HCT116 (cell line): ENCODE data around the gene FTCDNL1. TPM values are rescaled to one million over a fixed set of nuclear protein-coding genes. Genes with fewer than 3 reads are reported as not detected.

ENCODE experiments used
- ATAC-seq: fragments of 200-7000 bp; cut with Tn5 transposase; 2 replicates; pipeline ENCODE4 v1.9.1; 2020; ENCODE audit warnings: mild to moderate bottlenecking, moderate library complexity
- BruUV-seq: library from RNA; stranded (reverse); fragments of 400-500 nt; replicated peaks from 2 replicates; lab custom pipeline; 2021; lab: Mats Ljungman, UMichigan
- CTCF ChIA-PET: fragments of 300-600 bp; sonication (Branson Sonifier 250); formaldehyde crosslinking; loops from one replicate; lab custom pipeline; 2021; ENCODE audit warnings: antibody characterized with exemption; lab: Charles Lee
- POLR2A ChIA-PET: fragments of 300-600, 350-600 bp; sonication (Branson Sonifier 250); formaldehyde crosslinking; loops from one replicate; lab custom pipeline; 2021; ENCODE audit warnings: antibody characterized with exemption; lab: Charles Lee
- RAD21 ChIA-PET, 2 experiments: fragments of 300-600 bp; sonication (Branson Sonifier 250); formaldehyde crosslinking; loops; one replicate each; lab custom pipeline; 2023; ENCODE audit warnings: low total read pairs in 2 of 2; ENCODE audit not compliant: uncharacterized antibody in 2 of 2, unreplicated experiment in 2 of 2, low non-redundant PET in 1 of 2; lab: Charles Lee
- DNase-seq: peaks from one replicate; pipeline ENCODE4 v3.0.0-alpha.2; 2010; ENCODE audit warnings: low read depth, low spot score
- H2AFZ ChIP-seq: fragments of 200-600 bp; shearing (Covaris generic), sonication (generic); 2 replicates; pipeline ENCODE4 v1.6.1; 2017; ENCODE audit warnings: low read depth, mixed run types, mixed read lengths, antibody characterized with exemption, low read length; ENCODE audit not compliant: poor library complexity, severe bottlenecking
- H3K27ac ChIP-seq: 2 replicates; pipeline ENCODE4 v1.5.1; 2012; ENCODE audit warnings: low read depth, low read length
- H3K27me3 ChIP-seq: fragments of 200-600 bp; sonication (generic); 2 replicates; pipeline ENCODE4 v1.6.1; 2016; ENCODE audit warnings: mixed run types, low read length, mixed read lengths; ENCODE audit not compliant: insufficient read depth
- H3K36me3 ChIP-seq, 2 experiments: fragments of 200-500 bp in 1 of 2; fragments of 200-600 bp in 1 of 2; sonication (Bioruptor generic) in 1 of 2; sonication (generic) in 1 of 2; 2 replicates each; pipeline versions ENCODE4 v1.5.1 to v1.6.1; 2014 to 2016; ENCODE audit warnings: low read length in 2 of 2, inconsistent platforms in 1 of 2, mixed read lengths in 1 of 2, mixed run types in 1 of 2; ENCODE audit not compliant: insufficient read depth in 2 of 2, control insufficient read depth in 1 of 2
- H3K4me1 ChIP-seq, 2 experiments: fragments of 200-600 bp in 1 of 2; sonication (generic) in 1 of 2; 2 replicates each; pipeline versions ENCODE4 v1.5.1 to v1.6.1; 2012 to 2017; ENCODE audit warnings: low read length in 2 of 2, inconsistent platforms in 1 of 2, mild to moderate bottlenecking in 1 of 2, mixed read lengths in 1 of 2, mixed run types in 1 of 2, moderate library complexity in 1 of 2; ENCODE audit not compliant: insufficient read depth in 2 of 2, control insufficient read depth in 1 of 2
- H3K4me2 ChIP-seq: fragments of 200-600 bp; sonication (generic); 2 replicates; pipeline ENCODE4 v1.6.1; 2017; ENCODE audit warnings: mixed run types, low read length, mixed read lengths
- H3K4me3 ChIP-seq, 2 experiments: fragments of 200-600 bp in 1 of 2; sonication (generic) in 1 of 2; replicated peaks in 1 of 2; 2 replicates each; pipeline ENCODE4 v1.5.1; 2011 to 2016; ENCODE audit warnings: low read length in 2 of 2, control low read depth in 1 of 2, low read depth in 1 of 2, mild to moderate bottlenecking in 1 of 2, mixed read lengths in 1 of 2, mixed run types in 1 of 2
- H3K79me2 ChIP-seq: fragments of 200-600 bp; sonication (generic); 2 replicates; pipeline ENCODE4 v1.6.1; 2017; ENCODE audit warnings: mild to moderate bottlenecking, mixed run types, low read length, moderate library complexity, mixed read lengths; ENCODE audit not compliant: insufficient read depth
- H3K9ac ChIP-seq: fragments of 200-600 bp; sonication (generic); 2 replicates; pipeline ENCODE4 v1.6.1; 2016; ENCODE audit warnings: low read length, mixed read lengths
- H3K9me2 ChIP-seq: fragments of 200-600 bp; sonication (generic), shearing (Covaris generic); 2 replicates; pipeline ENCODE4 v1.6.1; 2017; ENCODE audit warnings: mixed run types, mild to moderate bottlenecking, moderate library complexity; ENCODE audit not compliant: insufficient read depth
- H3K9me3 ChIP-seq, 2 experiments: fragments of 200-500 bp in 1 of 2; fragments of 200-600 bp in 1 of 2; sonication (Bioruptor generic) in 1 of 2; sonication (generic) in 1 of 2; 2 replicates each; pipeline ENCODE4 v1.6.1; 2014 to 2017; ENCODE audit warnings: low read length in 2 of 2, mixed read lengths in 2 of 2, inconsistent platforms in 1 of 2, low read depth in 1 of 2, mild to moderate bottlenecking in 1 of 2, mixed run types in 1 of 2, moderate library complexity in 1 of 2; ENCODE audit not compliant: control insufficient read depth in 1 of 2, insufficient read depth in 1 of 2
- H4K20me1 ChIP-seq: fragments of 200-600 bp; sonication (generic), shearing (Covaris generic); 2 replicates; pipeline ENCODE4 v1.6.1; 2017; ENCODE audit warnings: mixed run types, mild to moderate bottlenecking, moderate library complexity; ENCODE audit not compliant: insufficient read depth
- ATF3 ChIP-seq: IDR thresholded peaks from 2 replicates; pipeline ENCODE4 v1.6.1; 2012
- CBX3 ChIP-seq: IDR thresholded peaks from 2 replicates; pipeline ENCODE4 v1.6.1; 2012; ENCODE audit warnings: low read depth
- CEBPB ChIP-seq: IDR thresholded peaks from 2 replicates; pipeline ENCODE4 v1.6.1; 2012; ENCODE audit warnings: low read depth
- CTCF ChIP-seq, 3 experiments: fragments of 200-600 bp in 1 of 3; sonication (generic) in 1 of 3; IDR thresholded peaks in 2 of 3; conservative IDR thresholded peaks in 1 of 3; 2 replicates each; pipeline ENCODE4 v1.5.1; 2012 to 2017; ENCODE audit warnings: low read depth in 2 of 3, low read length in 2 of 3, antibody characterized with exemption in 1 of 3, borderline replicate concordance in 1 of 3, control low read depth in 1 of 3, mild to moderate bottlenecking in 1 of 3, mixed read lengths in 1 of 3, mixed run types in 1 of 3, moderate library complexity in 1 of 3; ENCODE audit not compliant: insufficient read depth in 1 of 3
- EGR1 ChIP-seq: IDR thresholded peaks from 2 replicates; pipeline ENCODE4 v1.6.1; 2012; ENCODE audit warnings: low read depth
- ELF1 ChIP-seq: IDR thresholded peaks from 2 replicates; pipeline ENCODE4 v1.6.1; 2012; ENCODE audit warnings: low read depth, borderline replicate concordance
- EZH2 ChIP-seq: fragments of 200-600 bp; sonication (generic); IDR thresholded peaks from 2 replicates; pipeline ENCODE4 v1.6.1; 2017; ENCODE audit warnings: antibody characterized with exemption, mixed run types
- EZH2phosphoT487 ChIP-seq: fragments of 200-600 bp; IDR thresholded peaks from 2 replicates; pipeline ENCODE4 v1.6.1; 2018; ENCODE audit warnings: antibody characterized with exemption, borderline replicate concordance
- JUND ChIP-seq: IDR thresholded peaks from 2 replicates; pipeline ENCODE4 v1.6.1; 2012
- MAX ChIP-seq: IDR thresholded peaks from 2 replicates; pipeline ENCODE4 v1.6.1; 2012
- POLR2A ChIP-seq: IDR thresholded peaks from 2 replicates; pipeline ENCODE4 v1.7.0; 2011; ENCODE audit warnings: borderline replicate concordance; ENCODE audit not compliant: insufficient read depth, insufficient read length; ENCODE audit errors: extremely low read depth
- RAD21 ChIP-seq: IDR thresholded peaks from 2 replicates; pipeline ENCODE4 v1.6.1; 2012; ENCODE audit warnings: low read depth, mild to moderate bottlenecking
- SP1 ChIP-seq: IDR thresholded peaks from 2 replicates; pipeline ENCODE4 v1.6.1; 2012; ENCODE audit warnings: low read depth
- SRF ChIP-seq: IDR thresholded peaks from 2 replicates; pipeline ENCODE4 v1.6.1; 2012; ENCODE audit warnings: low read depth
- TCF7L2 ChIP-seq: IDR thresholded peaks from 2 replicates; pipeline ENCODE4 v1.7.0; 2011; ENCODE audit warnings: borderline replicate concordance, inconsistent platforms; ENCODE audit not compliant: insufficient read depth, insufficient read length; ENCODE audit errors: extremely low read depth
- YY1 ChIP-seq: IDR thresholded peaks from 2 replicates; pipeline ENCODE4 v1.6.1; 2011; ENCODE audit warnings: low read length, low read depth, moderate library complexity, mild to moderate bottlenecking; ENCODE audit not compliant: insufficient replicate concordance; ENCODE audit errors: extremely low read depth
- ZBTB33 ChIP-seq: IDR thresholded peaks from 2 replicates; pipeline ENCODE4 v1.6.1; 2011; ENCODE audit warnings: mild to moderate bottlenecking, low read length, moderate library complexity; ENCODE audit not compliant: insufficient replicate concordance; ENCODE audit errors: extremely low read depth
- ZFX ChIP-seq: fragments of 450-650 bp; IDR thresholded peaks from 2 replicates; pipeline ENCODE4 v1.6.1; 2017
- ZNF274 ChIP-seq: fragments of 200-500 bp; sonication (Bioruptor generic); IDR thresholded peaks from 2 replicates; pipeline ENCODE4 v1.6.1; 2014; ENCODE audit warnings: mild to moderate bottlenecking, low read depth, low read length, inconsistent platforms
- intact Hi-C: fragments of 100-400 bp; cut with micrococcal nuclease; formaldehyde crosslinking; loops from 2 replicates; pipeline ENCODE4 v1.10.0; 2022
- total RNA-seq: library from RNA; stranded (reverse); gene quantifications from one replicate; pipeline ENCODE4 v1.2.1, GENCODE V29; 2021; ENCODE audit not compliant: unreplicated experiment

Gene FTCDNL1
- total RNA-seq, 1 experiment from 2014 or later = 2.6 TPM

GRCh38 chr2:199818754-199819153, 32.2 kb downstream of the FTCDNL1 start:
- intact Hi-C loops = no loop called here
- no peaks in the 10 kb centered on the region for H4K20me1 ChIP-seq
- no peak for DNase-seq
- H3K9me2 ChIP-seq = no peaks in the 10 kb centered on the region
- H2AFZ ChIP-seq = no peak overlapping the region
- H3K9me3 ChIP-seq = no peaks in the 10 kb centered on the region
- no peaks in the 10 kb centered on the region for H3K27me3 ChIP-seq
- CTCF ChIA-PET = no interaction called here
- no TSS peak for BruUV-seq
- no peak overlapping the region for H3K27ac ChIP-seq
- no peak overlapping the region for H3K4me2 ChIP-seq
- H3K36me3 ChIP-seq = no peaks in the 10 kb centered on the region
- no peak for ATAC-seq
- RAD21 ChIA-PET = no interaction called here
- no peaks in the 10 kb centered on the region for H3K4me1 ChIP-seq
- no peak for TF ChIP-seq EZH2
- TF ChIP-seq MAX = no peak
- no peak for TF ChIP-seq ZNF274
- TF ChIP-seq CBX3 = no peak
- no peak for TF ChIP-seq RAD21
- no peak for TF ChIP-seq ZBTB33
- no peak for TF ChIP-seq SP1
- TF ChIP-seq CEBPB = no peak
- no peak for TF ChIP-seq ATF3
- TF ChIP-seq EZH2phosphoT487 = no peak
- no peak for TF ChIP-seq EGR1
- no peak for TF ChIP-seq CTCF (IDR thresholded peaks at IDR 0.05 in 2 of 3, conservative IDR thresholded peaks at IDR 0.05 in 1 of 3; ENCODE audit: borderline replicate concordance in 1 of 3, insufficient read depth in 1 of 3, low read depth in 2 of 3, low read length in 2 of 3)
- no peak for TF ChIP-seq SRF
- TF ChIP-seq ELF1 = no peak
- no peak for TF ChIP-seq POLR2A
- TF ChIP-seq ZFX = no peak
- TF ChIP-seq TCF7L2 = no peak
- no peak for TF ChIP-seq YY1
- no peak for TF ChIP-seq JUND
- no peak overlapping the region for H3K9ac ChIP-seq
- H3K79me2 ChIP-seq = no peaks in the 10 kb centered on the region
- POLR2A ChIA-PET = no interaction called here
- no peak overlapping the region for H3K4me3 ChIP-seq
